GM12892 (cell line): ENCODE measurements around the gene CHAC2.
"Not testable (repeated sequence)": the region's sequence is repeated elsewhere in the genome, so short reads cannot be mapped to it uniquely, and the experiment has no call there.

Experiments
- DNase-seq: peaks from one replicate; pipeline ENCODE4 v3.0.0; 2011; ENCODE audit not compliant: insufficient read length
- FAIRE-seq: peaks from 2 replicates; lab custom pipeline; 2011; peaks lifted over from hg19 to GRCh38; lab: Jason Lieb, UNC
- POLR2A ChIP-seq: IDR thresholded peaks from 2 replicates; pipeline ENCODE4 v1.6.1; 2011; ENCODE audit warnings: low read depth, low read length, control low read depth
- POLR2AphosphoS5 ChIP-seq: IDR thresholded peaks from 2 replicates; pipeline ENCODE4 v1.6.1; 2011; ENCODE audit warnings: low read depth, low read length, control low read depth
- TAF1 ChIP-seq: IDR thresholded peaks from 2 replicates; pipeline ENCODE4 v1.6.1; 2011; ENCODE audit warnings: low read depth, mild to moderate bottlenecking, control low read depth, low read length, borderline replicate concordance

CHAC2 gene

GRCh38 chr2:53751728-53752127, 15.9 kb upstream of the CHAC2 start:
- FAIRE-seq (peak; percentile 79), DNase-seq (no peak)
- TF ChIP-seq TAF1 (no peak), POLR2AphosphoS5 (no peak), POLR2A (no peak)

GRCh38 chr2:53752385-53752784, 15.2 kb upstream of the CHAC2 start:
- FAIRE-seq (no peak), DNase-seq (no peak)
- TF ChIP-seq TAF1 (no peak), POLR2A (no peak), POLR2AphosphoS5 (no peak)

GRCh38 chr2:53753041-53753440, 14.6 kb upstream of the CHAC2 start:
- TF ChIP-seq POLR2A = no peak
- no peak for TF ChIP-seq POLR2AphosphoS5
- TF ChIP-seq TAF1 = no peak
- FAIRE-seq = no peak
- DNase-seq = no peak

- TF ChIP-seq POLR2AphosphoS5 = no peak
- no peak for TF ChIP-seq POLR2A
- TF ChIP-seq TAF1 = no peak
- FAIRE-seq (no peak), DNase-seq (no peak)
Observed at GRCh38 chr2:53755121-53755520, 12.5 kb upstream of the CHAC2 start.

- DNase-seq = no peak
- no peak for TF ChIP-seq POLR2AphosphoS5
- TF ChIP-seq POLR2A = no peak
- no peak for TF ChIP-seq TAF1
- FAIRE-seq = no peak
Observed at GRCh38 chr2:53756644-53757043, 11.0 kb upstream of the CHAC2 start.

GRCh38 chr2:53757206-53757605, 10.4 kb upstream of the CHAC2 start:
- not testable (repeated sequence) for DNase-seq, FAIRE-seq

GRCh38 chr2:53765767-53766166, 1.8 kb upstream of the CHAC2 start:
- no peak for DNase-seq
- FAIRE-seq = no peak
- no peak for TF ChIP-seq POLR2AphosphoS5
- no peak for TF ChIP-seq TAF1
- no peak for TF ChIP-seq POLR2A

- FAIRE-seq (peak; percentile 40), DNase-seq (no peak)
- TF ChIP-seq POLR2AphosphoS5 = no peak; the same call in 1 of the 2 replicates
- no peak for TF ChIP-seq POLR2A
- TF ChIP-seq TAF1 = no peak
Observed at GRCh38 chr2:53768242-53768542, 588 bp downstream of the CHAC2 start.

- FAIRE-seq = peak; percentile 76
- no peak for DNase-seq
- TF ChIP-seq TAF1 (no peak), POLR2AphosphoS5 (no peak), POLR2A (no peak)
Observed at GRCh38 chr2:53769318-53769945, 1.8 kb downstream of the CHAC2 start.

- TF ChIP-seq TAF1 (no peak), POLR2AphosphoS5 (no peak), POLR2A (no peak)
- no peak for FAIRE-seq
- no peak for DNase-seq
Observed at GRCh38 chr2:53770264-53770663, 2.7 kb downstream of the CHAC2 start.

GRCh38 chr2:53777134-53777533, 9.5 kb downstream of the CHAC2 start:
- FAIRE-seq (no peak), DNase-seq (no peak)
- TF ChIP-seq TAF1 = no peak
- no peak for TF ChIP-seq POLR2AphosphoS5
- TF ChIP-seq POLR2A = no peak

GRCh38 chr2:53778536-53779162, 11.0 kb downstream of the CHAC2 start:
- TF ChIP-seq TAF1 (no peak), POLR2A (no peak), POLR2AphosphoS5 (no peak)
- FAIRE-seq = peak; percentile 24
- DNase-seq = no peak

GRCh38 chr2:53780056-53780455, 12.5 kb downstream of the CHAC2 start:
- TF ChIP-seq TAF1 (no peak), POLR2A (no peak), POLR2AphosphoS5 (no peak)
- no peak for DNase-seq
- no peak for FAIRE-seq
